Uterus (tissue), 4 donors: ENCODE results near the gene PGLYRP4. TPM values are rescaled to one million over a fixed set of nuclear protein-coding genes. Genes with fewer than 3 reads are reported as not detected.

Experiments
- DNase-seq, 2 donors: peaks; one replicate each; pipeline ENCODE4 v3.0.0-alpha.2; 2019 to 2020
- H3K27ac ChIP-seq, 2 donors: fragments of 200-600 bp; sonication (generic); 1 replicate in 1 of 2; 2 replicates in 1 of 2; pipeline ENCODE4 v1.5.1; 2016 to 2018
- H3K27me3 ChIP-seq, 2 donors: fragments of 200-600 bp; sonication (generic); one replicate each; pipeline ENCODE4 v1.5.1; 2018 to 2019; ENCODE audit warnings: control low read depth in 1 of 2
- H3K36me3 ChIP-seq, 2 donors: fragments of 200-600 bp; sonication (generic); one replicate each; pipeline ENCODE4 v1.5.1; 2019; ENCODE audit warnings: control low read depth in 1 of 2
- H3K4me1 ChIP-seq, 2 donors: fragments of 200-600 bp; sonication (generic); one replicate each; pipeline ENCODE4 v1.5.1; 2018 to 2019; ENCODE audit warnings: control low read depth in 1 of 2
- H3K4me3 ChIP-seq, 2 donors: fragments of 200-600 bp; sonication (generic); 1 replicate in 1 of 2; 2 replicates in 1 of 2; pipeline ENCODE4 v1.5.1; 2018 to 2019; ENCODE audit warnings: mild to moderate bottlenecking in 1 of 2
- H3K9me3 ChIP-seq, 2 donors: fragments of 200-600 bp; sonication (generic); one replicate each; pipeline ENCODE4 v1.5.1; 2019; ENCODE audit warnings: control low read depth in 1 of 2
- CTCF ChIP-seq, 4 experiments: fragments of 200-600 bp in 2 of 4; fragments of 450-650 bp in 2 of 4; sonication (generic) in 2 of 4; IDR thresholded peaks; one replicate each; pipeline ENCODE4 v1.5.1; 2016 to 2019; ENCODE audit warnings: antibody characterized with exemption in 4 of 4, mild to moderate bottlenecking in 2 of 4, moderate library complexity in 1 of 4
- POLR2A ChIP-seq, 2 donors: fragments of 450-650 bp; IDR thresholded peaks; one replicate each; pipeline ENCODE4 v1.6.1; 2016; ENCODE audit warnings: antibody characterized with exemption in 2 of 2, mild to moderate bottlenecking in 1 of 2, moderate library complexity in 1 of 2
- intact Hi-C: fragments of 100-400 bp; cut with DNase I; formaldehyde crosslinking; loops from one replicate; pipeline ENCODE4 v1.15.1; 2023; ENCODE audit warnings: low total_unique reads
- total RNA-seq, 4 donors: library from RNA; depleted of rRNA in 3 of 4; stranded (reverse); fragments of >200 nt in 3 of 4; gene quantifications; one replicate each; pipeline versions ENCODE4 v1.1.0 to v1.2.4, GENCODE V29; 2014 to 2023
- donor health status: DM: yes; HTN: yes; CAD: no.

PGLYRP4 gene
- total RNA-seq: not detected

GRCh38 chr1:153348511-153349362, at the start of gene PGLYRP4:
TSS of gene PGLYRP4 (minus strand) at chr1:153348841. CDS start at chr1:153347932, 909 bp downstream.
- TF ChIP-seq CTCF (IDR thresholded peaks at IDR 0.05) (no peak), POLR2A (IDR thresholded peaks at IDR 0.05) (no peak)
- no peaks in the 10 kb centered on the region for H3K9me3 ChIP-seq
- no peak within 1 kb of the TSS for H3K4me3 ChIP-seq
- no peaks in the 10 kb centered on the region for H3K36me3 ChIP-seq
- H3K27ac ChIP-seq: no peak within 1 kb of the TSS
- intact Hi-C loops: no loop called here
- no peaks in the 10 kb centered on the region for H3K4me1 ChIP-seq
- peaks cover 0 to 9% of the 10 kb centered on the region in 2 donors for H3K27me3 ChIP-seq
- no peak for DNase-seq

GRCh38 chr1:153397924-153398651, 49.4 kb upstream of the PGLYRP4 start:
- no peak for DNase-seq

GRCh38 chr1:153397051-153397923, 48.6 kb upstream of the PGLYRP4 start:
- no peaks in the 10 kb centered on the region for H3K27me3 ChIP-seq
- H3K4me3 ChIP-seq: no peak overlapping the region
- no peaks in the 10 kb centered on the region for H3K36me3 ChIP-seq
- H3K27ac ChIP-seq: no peak overlapping the region
- TF ChIP-seq CTCF (IDR thresholded peaks at IDR 0.05) (no peak), POLR2A (IDR thresholded peaks at IDR 0.05) (no peak)
- no peaks in the 10 kb centered on the region for H3K9me3 ChIP-seq
- H3K4me1 ChIP-seq: no peaks in the 10 kb centered on the region
- intact Hi-C loops: no loop called here
- DNase-seq: no peak

More at GRCh38 chr1:153397924-153398651, 49.4 kb upstream of the PGLYRP4 start:
- Histone ChIP-seq H3K27ac (no peak overlapping the region), H3K4me3 (no peak overlapping the region), H3K27me3 (no peaks in the 10 kb centered on the region), H3K36me3 (no peaks in the 10 kb centered on the region), H3K9me3 (no peaks in the 10 kb centered on the region), H3K4me1 (no peaks in the 10 kb centered on the region)
- intact Hi-C loops: no loop called here
- TF ChIP-seq POLR2A (IDR thresholded peaks at IDR 0.05) (no peak), CTCF (IDR thresholded peaks at IDR 0.05) (no peak)

GRCh38 chr1:153396461-153396860, 47.8 kb upstream of the PGLYRP4 start:
- no peak for TF ChIP-seq CTCF (IDR thresholded peaks at IDR 0.05)
- TF ChIP-seq POLR2A (IDR thresholded peaks at IDR 0.05): no peak
- Histone ChIP-seq H3K27me3 (no peaks in the 10 kb centered on the region), H3K36me3 (no peaks in the 10 kb centered on the region), H3K4me1 (no peaks in the 10 kb centered on the region), H3K9me3 (no peaks in the 10 kb centered on the region), H3K4me3 (no peak overlapping the region), H3K27ac (no peak overlapping the region)
- no peak for DNase-seq
- intact Hi-C loops: no loop called here
